Muscle of leg (tissue), 11 donors: ENCODE results near the gene LPAR6. TPM values are rescaled to one million over a fixed set of nuclear protein-coding genes. Genes with fewer than 3 reads are reported as not detected.

Experiments
- DNase-seq: peaks from one replicate; pipeline ENCODE4 v3.0.0; 2013
- H3K27ac ChIP-seq: one replicate; pipeline ENCODE4 v1.5.1; 2013; ENCODE audit warnings: mild to moderate bottlenecking, low read length, control low read depth
- H3K27me3 ChIP-seq: one replicate; pipeline ENCODE4 v1.6.1; 2013; ENCODE audit warnings: low read length; ENCODE audit not compliant: control insufficient read depth, insufficient read depth
- H3K36me3 ChIP-seq: one replicate; pipeline ENCODE4 v1.6.1; 2013; ENCODE audit warnings: low read length; ENCODE audit not compliant: control insufficient read depth, insufficient read depth
- H3K4me1 ChIP-seq: one replicate; pipeline ENCODE4 v1.6.1; 2013; ENCODE audit warnings: low read length; ENCODE audit not compliant: control insufficient read depth, insufficient read depth
- H3K4me3 ChIP-seq: one replicate; pipeline ENCODE4 v1.5.1; 2013; ENCODE audit warnings: low read length, control low read depth
- H3K9me3 ChIP-seq: replicated peaks from 2 replicates; pipeline ENCODE4 v1.6.1; 2013; ENCODE audit warnings: low read depth, low read length; ENCODE audit not compliant: control insufficient read depth
- WGBS: methylation state at CpG from one replicate; pipeline ENCODE4 v1.1.5; 2013; ENCODE audit warnings: missing lambda C conversion rate; ENCODE audit not compliant: insufficient coverage; 5-methylcytosine and 5-hydroxymethylcytosine counted together
- polyA plus RNA-seq, 8 donors: library from polyadenylated mRNA; unstranded; fragments of 120-200 nt; gene quantifications; one replicate each; pipeline versions ENCODE4 v1.2.1 to v1.2.3, GENCODE V29; 2013; ENCODE audit warnings: inconsistent platforms in 1 of 8, low replicate concordance in 1 of 8; ENCODE audit not compliant: insufficient read length in 8 of 8, insufficient read depth in 1 of 8
- total RNA-seq: library from RNA; stranded (reverse); fragments of 120-200 nt; gene quantifications from one replicate; pipeline ENCODE4 v1.2.4, GENCODE V29; 2013

LPAR6 gene
- total and polyA plus RNA-seq, 9 donors: 19.9 to 34.8 (median 26.8) TPM

- Histone ChIP-seq H3K27ac (no peak overlapping the region), H3K4me3 (no peak overlapping the region), H3K36me3 (peaks cover 8% of the 10 kb centered on the region), H3K27me3 (no peaks in the 10 kb centered on the region), H3K4me1 (no peaks in the 10 kb centered on the region), H3K9me3 (no peaks in the 10 kb centered on the region)
- no peak for DNase-seq
- no CpG with 5 or more reads among the region's 2 CpGs for WGBS
These were observed 29.5 kb downstream of the LPAR6 start for GRCh38 chr13:48383384-48383783.

- Histone ChIP-seq H3K36me3 (peaks cover 8% of the 10 kb centered on the region), H3K27me3 (no peaks in the 10 kb centered on the region), H3K4me3 (no peak overlapping the region), H3K9me3 (no peaks in the 10 kb centered on the region), H3K27ac (no peak overlapping the region), H3K4me1 (no peaks in the 10 kb centered on the region)
- no peak for DNase-seq
These were observed 32.3 kb downstream of the LPAR6 start for GRCh38 chr13:48380581-48380980.

- H3K4me1 ChIP-seq: no peaks in the 10 kb centered on the region
- WGBS: no CpG with 5 or more reads among the region's 2 CpGs
These were observed 35.1 kb downstream of the LPAR6 start for GRCh38 chr13:48377857-48378256.

DNA sequence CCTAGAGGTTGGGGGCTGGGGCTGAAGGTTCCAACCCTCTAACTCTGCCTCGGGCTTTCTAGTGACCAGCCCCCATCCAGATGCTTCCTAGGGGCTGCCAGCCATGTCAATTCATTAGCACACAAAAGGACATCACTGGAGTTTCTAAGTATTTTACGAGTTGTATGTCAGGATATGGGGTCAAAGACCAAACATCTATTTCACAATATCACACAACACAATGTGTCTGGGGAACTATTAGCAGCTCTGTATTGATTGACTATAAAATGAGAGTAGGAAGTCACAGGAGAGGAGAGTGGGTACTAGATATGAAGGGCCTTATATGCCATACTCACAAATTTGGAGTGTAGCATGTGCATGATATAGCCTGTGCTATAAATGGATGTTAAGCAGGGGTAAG is 42.1 kb downstream of the LPAR6 start:
- Histone ChIP-seq H3K27ac (no peak overlapping the region), H3K36me3 (peaks cover 15% of the 10 kb centered on the region)
- WGBS: no CpG with 5 or more reads among the region's 2 CpGs

More at GRCh38 chr13:48377857-48378256, 35.1 kb downstream of the LPAR6 start:
- no peaks in the 10 kb centered on the region for H3K27me3 ChIP-seq
- peaks cover 2% of the 10 kb centered on the region for H3K36me3 ChIP-seq
- H3K4me3 ChIP-seq: no peak overlapping the region
- H3K9me3 ChIP-seq: no peaks in the 10 kb centered on the region
- no peak for DNase-seq
- no peak overlapping the region for H3K27ac ChIP-seq

GRCh38 chr13:48369988-48370387 is 42.9 kb downstream of the LPAR6 start:
- DNase-seq: no peak
- Histone ChIP-seq H3K4me1 (no peaks in the 10 kb centered on the region), H3K4me3 (no peak overlapping the region), H3K9me3 (no peaks in the 10 kb centered on the region), H3K36me3 (peaks cover 12% of the 10 kb centered on the region), H3K27ac (no peak overlapping the region), H3K27me3 (no peaks in the 10 kb centered on the region)
- 100% methylated on average over 1 of the region's 1 CpG for WGBS

More for the DNA sequence above, 42.1 kb downstream of the LPAR6 start:
- H3K27me3 ChIP-seq: no peaks in the 10 kb centered on the region
- H3K4me3 ChIP-seq: no peak overlapping the region
- no peaks in the 10 kb centered on the region for H3K9me3 ChIP-seq
- no peaks in the 10 kb centered on the region for H3K4me1 ChIP-seq
- DNase-seq: no peak

Other genes with a start within 250 kb of the LPAR6 start
- gene ITM2B, start 179.9 kb downstream of the LPAR6 start, total RNA-seq: 185 TPM
- 100 to 1,000 TPM; 314 to 426 (median 354) TPM for gene ITM2B, start 179.9 kb downstream of the LPAR6 start, polyA plus RNA-seq
- 47.1 TPM for gene RB1, start 109.4 kb downstream of the LPAR6 start, total RNA-seq
- gene RB1, start 109.4 kb downstream of the LPAR6 start, polyA plus RNA-seq: 10 to 100 TPM; 45.0 to 60.3 (median 52.5) TPM
- 21.1 TPM for gene RCBTB2, start 120.0 kb upstream of the LPAR6 start, total RNA-seq
- gene RCBTB2, start 120.0 kb upstream of the LPAR6 start, polyA plus RNA-seq: 10 to 100 TPM; 21.4 to 32.7 (median 24.6) TPM
- 0.09 TPM for gene CYSLTR2, start 240.8 kb upstream of the LPAR6 start, total RNA-seq
- gene CYSLTR2, start 240.8 kb upstream of the LPAR6 start, polyA plus RNA-seq: under 1 TPM; 0.09 to 0.74 (median 0.19) TPM